ENCODE measurements around the gene EDN3. TPM values are rescaled to one million over a fixed set of nuclear protein-coding genes. Genes with fewer than 3 reads are reported as not detected.

EDN3 gene
- total and polyA plus RNA-seq, 9 of the 15 experiments (the other 6 are each of a cell fraction or from before 2014, with no cell fraction given), result not detected

DNA sequence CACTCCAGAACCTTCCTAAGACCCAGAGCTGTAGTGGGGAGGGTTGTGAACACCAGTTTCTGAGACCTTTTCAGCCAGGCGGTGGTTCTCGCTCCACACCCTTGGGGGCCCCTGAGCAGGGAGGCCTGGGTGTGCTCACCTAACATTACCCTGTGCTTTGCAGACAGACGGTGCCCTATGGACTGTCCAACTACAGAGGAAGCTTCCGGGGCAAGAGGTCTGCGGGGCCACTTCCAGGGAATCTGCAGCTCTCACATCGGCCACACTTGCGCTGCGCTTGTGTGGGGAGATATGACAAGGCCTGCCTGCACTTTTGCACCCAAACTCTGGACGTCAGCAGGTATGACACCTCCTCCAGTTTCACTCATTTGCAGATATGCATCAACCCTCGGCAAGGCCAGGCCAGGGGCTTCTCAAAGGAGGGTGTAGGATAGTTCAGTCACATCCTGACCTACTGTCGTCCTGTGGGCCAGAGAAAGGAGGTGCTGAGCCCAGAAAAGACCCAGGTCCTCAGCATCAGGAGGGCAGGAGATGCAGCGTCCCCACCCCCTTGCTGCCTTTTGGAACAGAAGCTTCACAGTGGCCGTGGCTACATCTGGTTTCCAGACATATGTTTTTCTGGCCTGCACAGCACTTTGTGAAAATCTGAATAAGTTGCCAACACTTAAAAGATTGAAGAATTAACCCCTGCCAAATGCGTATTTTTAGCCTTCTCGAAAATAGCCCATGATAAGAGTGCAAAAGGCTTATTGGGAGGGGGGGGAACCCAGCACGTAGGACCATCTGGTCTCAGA lies 20.6 kb downstream of the EDN3 start (continued):
- TF ChIP-seq, protein P1, sequence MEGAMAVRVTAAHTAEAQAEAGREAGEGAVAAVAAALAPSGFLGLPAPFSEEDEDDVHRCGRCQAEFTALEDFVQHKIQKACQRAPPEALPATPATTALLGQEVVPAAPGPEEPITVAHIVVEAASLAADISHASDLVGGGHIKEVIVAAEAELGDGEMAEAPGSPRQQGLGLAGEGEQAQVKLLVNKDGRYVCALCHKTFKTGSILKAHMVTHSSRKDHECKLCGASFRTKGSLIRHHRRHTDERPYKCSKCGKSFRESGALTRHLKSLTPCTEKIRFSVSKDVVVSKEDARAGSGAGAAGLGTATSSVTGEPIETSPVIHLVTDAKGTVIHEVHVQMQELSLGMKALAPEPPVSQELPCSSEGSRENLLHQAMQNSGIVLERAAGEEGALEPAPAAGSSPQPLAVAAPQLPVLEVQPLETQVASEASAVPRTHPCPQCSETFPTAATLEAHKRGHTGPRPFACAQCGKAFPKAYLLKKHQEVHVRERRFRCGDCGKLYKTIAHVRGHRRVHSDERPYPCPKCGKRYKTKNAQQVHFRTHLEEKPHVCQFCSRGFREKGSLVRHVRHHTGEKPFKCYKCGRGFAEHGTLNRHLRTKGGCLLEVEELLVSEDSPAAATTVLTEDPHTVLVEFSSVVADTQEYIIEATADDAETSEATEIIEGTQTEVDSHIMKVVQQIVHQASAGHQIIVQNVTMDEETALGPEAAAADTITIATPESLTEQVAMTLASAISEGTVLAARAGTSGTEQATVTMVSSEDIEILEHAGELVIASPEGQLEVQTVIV (CRISPR knock-in tag; IDR thresholded peaks at IDR 0.05; ENCODE audit: borderline replicate concordance), result no peak
- TF ChIP-seq CBX3 (IDR thresholded peaks at IDR 0.05; ENCODE audit: borderline replicate concordance in 1 of 2, low read length in 2 of 2), result no peak
- TF ChIP-seq EHMT2 (IDR thresholded peaks at IDR 0.05), result no peak
- TF ChIP-seq FOXA3 (CRISPR knock-in tag; conservative IDR thresholded peaks at IDR 0.05 in 1 of 2, IDR thresholded peaks at IDR 0.05 in 1 of 2), result no peak
- no peak for TF ChIP-seq XRCC5 (IDR thresholded peaks at IDR 0.05; ENCODE audit: low read depth, low read length)
- no peak for TF ChIP-seq PPARD (CRISPR knock-in tag; IDR thresholded peaks at IDR 0.05)

DNA sequence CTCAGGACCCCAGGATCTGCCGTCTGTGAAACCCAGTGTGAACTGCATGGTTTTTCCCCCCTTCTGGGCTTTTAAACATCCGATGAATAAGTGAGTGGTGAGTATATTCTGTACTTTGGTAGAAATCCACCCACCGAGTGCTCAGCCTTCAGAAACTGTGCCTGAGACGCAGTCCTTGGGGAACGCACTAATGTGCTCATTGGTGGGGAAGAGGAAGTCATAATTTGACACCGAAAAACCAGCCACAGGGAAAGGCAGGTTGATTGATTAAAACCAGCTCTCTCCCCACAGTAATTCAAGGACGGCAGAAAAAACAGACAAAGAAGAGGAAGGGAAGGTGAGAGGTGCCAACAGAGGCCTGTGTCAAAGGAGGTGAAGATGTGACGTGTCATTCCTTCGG lies 21.7 kb downstream of the EDN3 start:
- FAIRE-seq (no peak), ATAC-seq (no peak), DNase-seq (ENCODE audit: extremely low read depth in 1 of 4, low spot score in 3 of 4) (no peak)
- in situ Hi-C loops (cut with MboI), result no loop called here
- Histone ChIP-seq H3K9me3 (replicated peaks; ENCODE audit: control insufficient read depth, insufficient read depth, low read depth, low read length) (no peaks in the 10 kb centered on the region), H4K20me1 (replicated peaks; ENCODE audit: control insufficient read depth, insufficient read depth, low read length) (peaks cover 6% of the 10 kb centered on the region; the same call in 1 of the 2 replicates), H3K27ac (ENCODE audit: extremely low read depth, low read depth, low read length) (no peak overlapping the region), H3K4me1 (replicated peaks in 1 of 2; ENCODE audit: control insufficient read depth in 2 of 2, insufficient read depth in 2 of 2, low read length in 2 of 2) (no peaks in the 10 kb centered on the region), H3K79me2 (ENCODE audit: control insufficient read depth, insufficient read depth, low read length) (no peaks in the 10 kb centered on the region), H3K9ac (ENCODE audit: insufficient read depth in 1 of 2, low read depth in 2 of 2, low read length in 2 of 2) (no peak overlapping the region), H3K36me3 (ENCODE audit: control insufficient read depth, insufficient read depth, low read length) (no peaks in the 10 kb centered on the region), H3K27me3 (ENCODE audit: control insufficient read depth in 2 of 2, insufficient read depth in 2 of 2, low read length in 2 of 2) (peaks cover 36 to 57% of the 10 kb centered on the region in 2 experiments), H2AFZ (ENCODE audit: low read depth, low read length) (no peak overlapping the region), H3K4me3 (no peak overlapping the region), H3K9me1 (ENCODE audit: control insufficient read depth, insufficient read depth, low read length) (peaks cover 2% of the 10 kb centered on the region), H3K4me2 (ENCODE audit: insufficient read depth, low read length) (no peak overlapping the region)
- BruUV-seq (replicated peaks), result no TSS peak
- intact Hi-C loops (cut with micrococcal nuclease), result no loop called here
- TF ChIP-seq ZNF23 (CRISPR knock-in tag; IDR thresholded peaks at IDR 0.05) (no peak), ZNF764 (CRISPR knock-in tag; IDR thresholded peaks at IDR 0.05; ENCODE audit: low read depth) (no peak), MTA3 (IDR thresholded peaks at IDR 0.05; ENCODE audit: borderline replicate concordance) (no peak), STAT5B (CRISPR knock-in tag; IDR thresholded peaks at IDR 0.05) (no peak), SMARCA4 (IDR thresholded peaks at IDR 0.05) (no peak)
- TF ChIP-seq, protein P2, sequence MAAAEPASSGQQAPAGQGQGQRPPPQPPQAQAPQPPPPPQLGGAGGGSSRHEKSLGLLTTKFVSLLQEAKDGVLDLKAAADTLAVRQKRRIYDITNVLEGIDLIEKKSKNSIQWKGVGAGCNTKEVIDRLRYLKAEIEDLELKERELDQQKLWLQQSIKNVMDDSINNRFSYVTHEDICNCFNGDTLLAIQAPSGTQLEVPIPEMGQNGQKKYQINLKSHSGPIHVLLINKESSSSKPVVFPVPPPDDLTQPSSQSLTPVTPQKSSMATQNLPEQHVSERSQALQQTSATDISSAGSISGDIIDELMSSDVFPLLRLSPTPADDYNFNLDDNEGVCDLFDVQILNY (CRISPR knock-in tag; IDR thresholded peaks at IDR 0.05), result no peak
- TF ChIP-seq, protein P3, sequence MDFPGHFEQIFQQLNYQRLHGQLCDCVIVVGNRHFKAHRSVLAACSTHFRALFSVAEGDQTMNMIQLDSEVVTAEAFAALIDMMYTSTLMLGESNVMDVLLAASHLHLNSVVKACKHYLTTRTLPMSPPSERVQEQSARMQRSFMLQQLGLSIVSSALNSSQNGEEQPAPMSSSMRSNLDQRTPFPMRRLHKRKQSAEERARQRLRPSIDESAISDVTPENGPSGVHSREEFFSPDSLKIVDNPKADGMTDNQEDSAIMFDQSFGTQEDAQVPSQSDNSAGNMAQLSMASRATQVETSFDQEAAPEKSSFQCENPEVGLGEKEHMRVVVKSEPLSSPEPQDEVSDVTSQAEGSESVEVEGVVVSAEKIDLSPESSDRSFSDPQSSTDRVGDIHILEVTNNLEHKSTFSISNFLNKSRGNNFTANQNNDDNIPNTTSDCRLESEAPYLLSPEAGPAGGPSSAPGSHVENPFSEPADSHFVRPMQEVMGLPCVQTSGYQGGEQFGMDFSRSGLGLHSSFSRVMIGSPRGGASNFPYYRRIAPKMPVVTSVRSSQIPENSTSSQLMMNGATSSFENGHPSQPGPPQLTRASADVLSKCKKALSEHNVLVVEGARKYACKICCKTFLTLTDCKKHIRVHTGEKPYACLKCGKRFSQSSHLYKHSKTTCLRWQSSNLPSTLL (IDR thresholded peaks at IDR 0.05), result no peak
- ChIA-PET CTCF (ENCODE audit: low intra/inter-chr PET ratio) (no interaction called here), POLR2A (interaction anchor here (1.1 kb wide), 1 partner anchor 8 kb away, joined by 4 read pairs; no protein-coding TSS in a partner anchor)
- WGBS (ENCODE audit: insufficient coverage, low coverage, missing lambda C conversion rate), result 0% methylated on average over 9 of the region's 9 CpGs

Data from K562 (cell line).